ENCODE measurements around the gene SLC16A8.

DNA sequence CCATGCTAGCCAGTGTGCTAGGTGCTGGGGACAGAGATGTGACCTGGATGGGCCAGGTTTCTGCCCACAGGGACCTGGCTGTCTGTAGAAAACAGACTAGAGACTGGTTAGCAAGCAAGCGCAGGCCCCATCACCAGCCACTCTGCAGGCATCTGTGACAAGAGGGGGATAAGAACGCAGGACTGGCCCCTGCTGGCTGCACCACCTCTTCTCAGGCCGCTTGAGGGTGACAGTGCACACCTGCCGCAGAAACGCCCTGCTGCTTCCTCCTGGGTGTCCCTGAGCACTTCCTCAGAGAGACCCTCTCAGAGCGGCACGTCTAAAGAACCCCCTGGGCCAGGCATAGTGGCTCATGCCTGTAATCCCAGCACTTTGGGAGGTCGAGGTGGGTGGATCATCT, 32.7 kb downstream of the SLC16A8 start:
- TF ChIP-seq ZNF329 (CRISPR knock-in tag; IDR thresholded peaks at IDR 0.05; ENCODE audit: low read depth) (no peak), CHD2 (IDR thresholded peaks at IDR 0.05; ENCODE audit: low read depth, low read length) (no peak), HIVEP1 (CRISPR knock-in tag; IDR thresholded peaks at IDR 0.05) (no peak), YY1 (IDR thresholded peaks at IDR 0.05; ENCODE audit: insufficient read depth, insufficient replicate concordance, low read depth, low read length) (no peak), ZNF326 (CRISPR knock-in tag; IDR thresholded peaks at IDR 0.05; ENCODE audit: borderline replicate concordance) (no peak), ZFP41 (CRISPR knock-in tag; IDR thresholded peaks at IDR 0.05; ENCODE audit: borderline replicate concordance) (no peak), POLR2A (IDR thresholded peaks at IDR 0.05; ENCODE audit: insufficient read depth in 1 of 2, low read depth in 2 of 2, low read length in 2 of 2) (no peak)
